ENCODE measurements around the gene LIN37.
"Not testable (repeated sequence)": the region's sequence is repeated elsewhere in the genome, so short reads cannot be mapped to it uniquely, and the experiment has no call there.

Gene LIN37

GRCh38 chr19:35719402-35720162, 28.8 kb upstream of the LIN37 start:
- no peak for DNase-seq (ENCODE audit: low read depth)

GRCh38 chr19:35720163-35720524, 28.2 kb upstream of the LIN37 start:
- DNase-seq (ENCODE audit: low read depth), result no peak

DNA sequence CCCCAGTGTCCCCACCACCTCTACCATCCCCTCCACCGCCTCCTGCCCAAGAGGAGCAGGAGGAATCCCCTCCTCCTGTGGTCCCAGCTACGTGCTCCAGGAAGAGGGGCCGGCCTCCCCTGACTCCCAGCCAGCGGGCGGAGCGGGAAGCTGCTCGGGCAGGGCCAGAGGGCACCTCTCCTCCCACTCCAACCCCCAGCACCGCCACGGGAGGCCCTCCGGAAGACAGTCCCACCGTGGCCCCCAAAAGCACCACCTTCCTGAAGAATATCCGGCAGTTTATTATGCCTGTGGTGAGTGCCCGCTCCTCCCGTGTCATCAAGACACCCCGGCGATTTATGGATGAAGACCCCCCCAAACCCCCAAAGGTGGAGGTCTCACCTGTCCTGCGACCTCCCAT, 27.7 kb upstream of the LIN37 start:
- DNase-seq (ENCODE audit: low read depth), result no peak

DNA sequence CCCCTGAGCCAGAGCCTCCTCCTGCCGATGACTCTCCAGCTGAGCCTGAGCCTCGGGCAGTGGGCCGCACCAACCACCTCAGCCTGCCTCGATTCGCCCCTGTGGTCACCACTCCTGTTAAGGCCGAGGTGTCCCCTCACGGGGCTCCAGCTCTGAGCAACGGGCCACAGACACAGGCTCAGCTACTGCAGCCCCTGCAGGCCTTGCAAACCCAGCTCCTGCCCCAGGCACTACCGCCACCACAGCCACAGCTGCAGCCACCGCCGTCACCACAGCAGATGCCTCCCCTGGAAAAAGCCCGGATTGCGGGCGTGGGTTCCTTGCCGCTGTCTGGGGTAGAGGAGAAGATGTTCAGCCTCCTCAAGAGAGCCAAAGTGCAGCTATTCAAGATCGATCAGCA, 27.0 kb upstream of the LIN37 start:
- DNase-seq (ENCODE audit: low read depth), result no peak

GRCh38 chr19:35722461-35722860, 25.9 kb upstream of the LIN37 start:
- no peak for DNase-seq (ENCODE audit: low read depth)

GRCh38 chr19:35722897-35723296, 25.5 kb upstream of the LIN37 start:
- DNase-seq (ENCODE audit: low read depth), result no peak

- DNase-seq (ENCODE audit: low read depth), result no peak
Measured at GRCh38 chr19:35723671-35724070, 24.7 kb upstream of the LIN37 start.

- not testable (repeated sequence) for DNase-seq (ENCODE audit: low read depth)
Measured at GRCh38 chr19:35724132-35724531, 24.2 kb upstream of the LIN37 start.

DNA sequence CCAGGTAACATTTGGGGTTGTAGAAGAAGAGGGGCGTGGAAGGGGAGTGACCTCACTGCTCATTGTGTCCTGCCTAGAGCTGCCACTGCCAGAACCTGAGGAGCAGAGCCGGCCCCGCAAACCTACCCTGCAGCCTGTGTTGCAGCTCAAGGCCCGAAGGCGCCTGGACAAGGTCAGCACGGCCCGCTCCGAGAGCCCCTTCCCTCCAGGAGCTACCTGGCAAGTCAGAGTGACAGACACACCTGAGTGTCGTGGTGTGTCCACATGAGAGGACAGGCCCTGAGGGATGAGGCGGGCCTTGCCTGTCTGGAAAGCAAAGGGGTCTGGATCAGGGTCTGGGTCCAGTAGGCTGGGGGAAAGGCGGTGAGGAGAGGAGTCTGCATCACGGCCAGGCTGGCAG, 23.8 kb upstream of the LIN37 start:
- no peak for DNase-seq (ENCODE audit: low read depth)

GRCh38 chr19:35725216-35725861, 23.0 kb upstream of the LIN37 start:
- no peak for DNase-seq (ENCODE audit: low read depth)

- DNase-seq (ENCODE audit: low read depth), result no peak
Measured at GRCh38 chr19:35727053-35727955, 21.1 kb upstream of the LIN37 start.

DNA sequence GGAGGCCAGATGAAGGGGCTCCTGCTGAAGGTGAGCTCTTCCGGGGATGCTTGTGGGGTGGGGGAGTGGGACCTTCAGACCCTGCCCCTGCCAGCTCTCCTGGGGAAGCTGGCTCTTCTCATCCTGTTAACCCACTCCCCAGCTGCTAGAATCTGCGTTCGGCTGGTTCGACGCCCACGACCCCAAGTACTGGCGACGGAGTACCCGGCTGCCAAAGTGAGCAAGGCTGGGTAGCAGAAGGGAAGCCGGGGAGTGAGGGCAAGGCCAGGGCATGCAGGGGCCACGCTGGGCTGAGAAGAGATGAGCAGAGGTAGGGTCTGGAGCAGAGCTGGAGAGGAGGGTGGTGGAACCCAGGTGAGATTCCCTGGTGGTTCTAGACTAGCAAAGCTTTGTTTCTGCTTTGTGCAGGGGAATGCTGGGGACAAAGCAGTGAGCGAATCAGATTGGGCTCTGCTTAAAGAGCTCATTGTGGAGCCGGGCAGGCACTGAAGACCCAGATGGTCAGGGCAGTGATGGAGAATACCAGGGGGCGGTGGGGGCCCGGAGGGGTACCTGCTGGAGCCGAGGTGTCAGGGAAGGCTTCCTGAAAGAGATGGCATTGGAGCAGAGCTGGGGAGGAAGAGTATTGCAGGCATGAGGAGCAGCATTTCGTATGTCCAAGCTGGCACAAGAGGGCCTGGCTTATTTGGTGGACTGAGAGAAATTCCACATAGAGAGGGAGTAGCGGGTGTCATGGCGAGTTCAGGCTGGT, 20.2 kb upstream of the LIN37 start:
- DNase-seq (ENCODE audit: low read depth), result no peak

GRCh38 chr19:35729021-35729420, 19.4 kb upstream of the LIN37 start:
- DNase-seq (ENCODE audit: low read depth), result no peak

GRCh38 chr19:35729763-35730162, 18.6 kb upstream of the LIN37 start:
- DNase-seq (ENCODE audit: low read depth), result no peak

GRCh38 chr19:35730326-35730725, 18.1 kb upstream of the LIN37 start:
- no peak for DNase-seq (ENCODE audit: low read depth)

- DNase-seq (ENCODE audit: low read depth), result no peak
Measured at GRCh38 chr19:35731353-35731752, 17.0 kb upstream of the LIN37 start.

GRCh38 chr19:35731779-35732405, 16.5 kb upstream of the LIN37 start:
- no peak for DNase-seq (ENCODE audit: low read depth)

GRCh38 chr19:35732540-35733179, 15.7 kb upstream of the LIN37 start:
- DNase-seq (ENCODE audit: low read depth), result no peak

DNA sequence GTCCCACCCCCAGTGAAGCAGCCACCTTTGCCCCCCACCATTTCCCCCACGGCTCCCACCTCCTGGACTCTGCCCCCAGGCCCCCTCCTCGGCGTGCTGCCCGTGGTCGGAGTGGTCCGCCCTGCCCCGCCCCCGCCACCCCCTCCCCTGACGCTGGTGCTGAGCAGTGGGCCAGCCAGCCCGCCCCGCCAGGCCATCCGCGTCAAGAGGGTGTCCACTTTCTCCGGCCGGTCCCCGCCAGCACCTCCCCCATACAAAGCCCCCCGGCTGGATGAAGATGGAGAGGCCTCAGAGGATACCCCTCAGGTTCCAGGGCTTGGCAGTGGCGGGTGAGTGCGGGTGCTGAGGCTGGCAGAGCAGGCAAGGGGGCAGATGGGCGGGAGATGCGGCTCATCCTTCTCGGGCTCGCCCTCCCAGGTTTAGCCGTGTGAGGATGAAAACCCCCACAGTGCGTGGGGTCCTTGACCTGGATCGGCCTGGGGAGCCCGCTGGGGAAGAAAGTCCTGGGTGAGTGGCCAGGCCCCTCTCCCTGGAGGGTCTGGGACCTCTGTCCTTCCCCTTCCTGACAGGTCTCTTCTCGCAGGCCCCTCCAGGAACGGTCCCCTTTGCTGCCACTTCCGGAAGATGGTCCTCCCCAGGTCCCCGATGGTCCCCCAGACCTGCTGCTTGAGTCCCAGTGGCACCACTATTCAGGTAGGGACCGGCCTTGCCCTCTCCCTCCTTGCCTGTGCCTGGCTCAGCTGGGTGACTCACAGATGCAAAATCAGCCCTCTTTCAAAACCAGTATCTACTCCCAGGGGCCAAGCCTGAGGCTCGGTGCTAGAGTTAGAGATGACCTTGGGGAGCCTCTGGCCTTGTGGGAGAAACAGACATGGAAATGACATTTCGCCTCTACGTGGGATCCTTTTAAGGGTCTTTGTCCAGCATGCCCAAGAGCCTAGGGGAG, 14.9 kb upstream of the LIN37 start:
- no peak for DNase-seq (ENCODE audit: low read depth)

GRCh38 chr19:35734273-35734672, 14.1 kb upstream of the LIN37 start:
- DNase-seq (ENCODE audit: low read depth), result no peak

Measured in iris pigment epithelial cell (primary cell).